GM03348 (cell line): ENCODE data around the gene RBM20.
"Not testable (repeated sequence)": the region's sequence is repeated elsewhere in the genome, so short reads cannot be mapped to it uniquely, and the experiment has no call there.

Experiments
- DNase-seq: peaks from one replicate; pipeline ENCODE4 v3.0.0; 2012; ENCODE audit warnings: low spot score

RBM20 gene

DNA sequence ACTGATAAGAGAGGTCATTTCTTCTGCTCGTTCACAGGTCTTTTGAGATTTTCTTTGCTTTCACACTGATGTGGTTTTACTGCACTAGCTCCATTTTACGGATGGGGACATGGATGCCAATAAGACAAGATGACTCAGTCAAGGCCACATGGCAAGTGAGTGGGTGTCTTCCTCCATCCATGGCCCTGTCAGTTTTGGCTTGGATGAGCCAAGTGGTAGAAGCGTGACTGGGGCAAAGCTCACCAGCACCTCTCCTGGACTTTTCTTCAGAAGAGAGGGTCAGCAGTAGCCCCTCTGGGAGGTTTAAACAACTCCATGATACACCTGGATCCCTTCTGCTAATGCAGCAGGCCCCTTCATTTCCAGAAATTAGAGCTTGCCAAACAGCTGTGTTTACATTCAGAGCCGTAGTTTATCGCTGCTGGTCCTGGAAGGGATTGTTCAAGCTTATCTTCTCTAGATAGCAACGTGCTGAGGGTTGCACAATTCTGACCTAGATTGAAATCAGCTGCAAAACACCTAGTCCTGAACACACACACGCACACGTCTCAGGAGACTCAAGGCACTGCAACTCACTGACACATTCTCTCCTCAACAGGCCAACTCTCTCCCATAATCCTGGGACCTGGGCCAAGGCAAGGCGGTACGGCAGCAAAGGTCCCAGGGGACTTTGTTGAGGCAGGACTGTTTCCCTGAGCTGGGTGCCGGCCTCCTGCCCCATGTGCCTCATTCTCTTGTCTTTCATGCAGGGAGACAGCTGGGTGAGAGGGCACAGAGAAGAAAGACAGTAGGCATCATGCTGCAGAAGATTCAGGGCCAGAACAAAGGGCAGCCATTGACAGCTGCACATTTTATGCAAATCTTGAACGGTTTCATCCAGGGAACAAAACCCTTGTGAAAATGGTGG lies 213.4 kb downstream of the RBM20 start:
- no peak for DNase-seq

- no peak for DNase-seq
Observed at GRCh38 chr10:110858297-110858934, 214.3 kb downstream of the RBM20 start.

- no peak for DNase-seq
Observed at GRCh38 chr10:110859206-110859972, 215.3 kb downstream of the RBM20 start.

- DNase-seq, result peak; percentile 89
Observed at GRCh38 chr10:110859973-110860376, 215.8 kb downstream of the RBM20 start.

GRCh38 chr10:110860576-110861241 lies 216.6 kb downstream of the RBM20 start:
- DNase-seq, result no peak

GRCh38 chr10:110861476-110861875 lies 217.3 kb downstream of the RBM20 start:
- DNase-seq, result no peak

DNA sequence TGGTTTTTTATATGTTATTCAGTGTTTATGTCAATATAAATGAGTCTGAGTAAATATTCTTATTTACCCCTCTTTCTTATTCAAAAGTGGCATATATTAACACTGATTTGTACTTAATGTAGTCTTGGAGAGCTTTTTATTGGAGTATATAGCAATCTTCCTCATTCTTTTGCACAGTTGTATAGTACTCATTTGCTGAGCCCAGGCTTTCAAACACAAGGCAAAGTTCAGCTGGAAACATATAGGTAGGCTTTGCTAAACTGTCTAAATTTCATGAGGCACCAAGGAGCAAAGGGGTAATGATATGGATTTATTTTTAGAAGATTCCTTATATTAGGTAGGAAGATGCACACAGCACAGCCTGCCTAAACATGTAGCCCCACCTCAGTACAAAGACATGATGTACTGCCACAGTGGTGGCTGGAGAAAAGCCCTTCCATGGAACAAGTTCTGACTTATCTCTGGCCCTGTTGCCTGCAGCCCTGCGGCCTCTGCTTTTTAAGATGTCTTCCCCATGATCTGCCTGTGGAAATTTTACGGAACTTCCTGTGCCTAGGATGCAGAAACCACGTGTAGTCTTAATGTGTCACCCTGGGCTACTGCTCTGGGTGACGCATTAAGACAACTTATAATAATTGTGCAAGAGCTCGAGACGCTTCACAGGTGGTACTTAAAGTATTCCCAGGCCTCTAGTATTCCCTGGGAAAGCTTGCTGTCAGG lies 218.0 kb downstream of the RBM20 start:
- no peak for DNase-seq

DNA sequence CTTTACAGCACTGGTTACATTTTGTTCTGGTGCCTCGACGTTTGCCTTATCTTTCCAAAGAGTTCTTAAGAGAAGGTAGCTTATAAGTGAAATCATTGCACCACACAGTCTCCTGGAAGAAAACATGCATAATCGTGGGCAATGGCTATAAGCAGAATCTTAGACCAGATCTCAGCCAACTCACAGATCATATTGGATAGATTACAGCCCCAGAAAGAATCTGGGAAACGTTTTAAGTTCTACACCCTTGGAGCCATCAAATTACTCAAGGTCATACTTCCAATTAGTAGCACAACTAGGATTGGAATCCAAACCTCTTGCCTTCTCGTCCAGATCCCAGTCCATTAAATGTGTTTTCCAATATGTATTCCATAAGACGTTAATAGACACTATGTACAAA lies 218.8 kb downstream of the RBM20 start:
- no peak for DNase-seq

DNA sequence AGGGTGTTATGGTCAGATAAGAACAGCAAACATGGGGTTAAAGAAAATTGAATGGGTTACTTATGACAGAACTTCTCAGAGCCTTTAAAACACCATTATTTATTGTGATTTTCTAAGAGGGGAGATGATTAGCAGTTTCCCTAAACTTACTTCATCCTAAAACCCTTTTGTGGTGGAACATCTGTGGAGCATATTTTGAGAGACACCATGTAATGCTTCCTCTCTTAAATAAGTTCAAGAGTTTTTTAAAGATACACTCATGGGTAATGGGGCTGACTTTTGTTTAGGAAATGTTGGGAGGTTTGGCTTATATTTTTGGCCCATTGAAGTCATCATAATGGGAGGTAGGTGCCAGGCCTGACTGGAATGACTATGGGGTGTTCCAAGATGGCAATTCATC lies 219.2 kb downstream of the RBM20 start:
- no peak for DNase-seq

GRCh38 chr10:110863956-110864355 lies 219.8 kb downstream of the RBM20 start:
- no peak for DNase-seq

DNA sequence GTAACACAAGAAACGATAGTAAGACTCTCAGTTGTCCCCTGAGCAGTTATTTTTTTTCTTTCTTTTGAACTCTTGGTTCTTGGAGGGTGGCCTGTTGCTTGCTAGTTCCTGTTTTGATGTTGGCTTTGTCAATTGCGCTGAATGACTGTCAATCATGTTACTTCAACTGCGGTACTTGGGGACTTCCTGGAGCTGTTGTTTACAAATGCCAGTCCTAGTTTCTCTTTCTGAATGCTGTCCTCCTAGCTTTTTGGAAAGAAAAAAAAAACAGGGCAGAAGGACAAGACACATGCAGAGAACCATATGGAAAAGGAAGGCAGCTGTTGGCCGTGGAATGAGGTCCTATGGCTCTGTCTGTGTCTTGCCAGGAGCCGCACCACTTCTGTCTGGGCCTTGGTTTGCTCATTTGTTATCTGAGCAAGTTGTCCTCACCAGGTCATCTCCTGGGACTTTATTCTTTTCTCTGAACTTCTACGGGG lies 220.6 kb downstream of the RBM20 start:
- DNase-seq, result no peak

- DNase-seq, result peak; percentile 70
Observed at GRCh38 chr10:110865186-110865808, 221.2 kb downstream of the RBM20 start.

GRCh38 chr10:110865809-110866482 lies 221.8 kb downstream of the RBM20 start:
- no peak for DNase-seq

DNA sequence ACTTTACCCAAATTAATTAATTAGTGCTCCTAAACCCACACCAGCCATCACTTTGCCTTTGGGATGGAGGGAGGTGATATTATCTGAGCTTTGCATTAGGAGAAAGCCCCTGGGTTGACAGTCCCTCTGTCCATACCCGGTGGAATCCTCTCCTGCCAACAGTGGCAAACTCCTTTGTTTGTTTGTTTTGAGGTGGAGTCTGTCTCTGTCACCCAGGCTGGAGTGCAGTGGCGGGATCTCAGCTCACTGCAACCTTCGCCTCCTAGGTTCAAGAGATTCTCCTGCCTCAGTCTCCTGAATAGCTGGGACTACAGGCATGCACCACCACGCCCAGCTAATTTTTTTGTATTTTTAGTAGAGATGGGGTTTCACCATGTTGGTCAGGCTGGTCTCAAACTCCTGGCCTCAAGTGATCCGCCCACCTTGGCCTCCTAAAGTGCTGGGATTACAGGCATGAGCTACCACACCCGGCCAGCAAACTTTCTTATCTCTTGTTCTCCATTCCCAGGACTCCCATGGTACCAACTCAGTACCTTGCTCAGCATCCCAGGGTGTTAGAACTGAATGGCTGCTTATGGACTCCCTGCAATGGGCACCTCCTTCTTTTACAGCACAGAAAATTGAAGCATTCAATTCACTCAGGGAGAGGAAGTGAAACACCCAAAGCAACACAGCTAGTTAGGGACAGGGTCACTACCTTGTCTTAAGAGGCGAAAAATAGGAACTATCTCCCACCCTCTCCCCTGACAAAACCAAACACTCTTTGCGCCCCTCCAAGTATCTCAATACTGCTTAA lies 223.1 kb downstream of the RBM20 start:
- DNase-seq, result not testable (repeated sequence)

- no peak for DNase-seq
Observed at GRCh38 chr10:110867807-110868465, 223.8 kb downstream of the RBM20 start.

DNA sequence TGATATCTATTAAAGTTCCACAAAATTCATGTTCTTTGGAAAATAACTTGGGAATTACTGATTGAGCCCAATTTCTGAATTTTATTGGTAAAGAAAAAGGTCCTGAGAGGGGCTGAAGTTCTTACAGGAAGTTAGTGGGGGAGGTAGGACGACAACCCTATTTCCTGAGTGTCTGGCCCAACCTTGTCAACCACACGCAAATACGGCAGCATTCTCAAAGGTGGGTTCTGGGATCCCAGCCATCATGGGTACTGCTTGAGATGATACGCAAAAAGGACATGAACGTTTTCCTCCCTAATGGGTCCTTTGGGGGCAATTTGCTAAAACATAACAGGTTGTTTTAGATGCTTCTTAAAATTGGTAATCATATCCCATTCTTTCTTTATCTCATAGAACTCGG lies 224.8 kb downstream of the RBM20 start:
- DNase-seq, result no peak

- DNase-seq, result peak; percentile 14
Observed at GRCh38 chr10:110870823-110871297, 226.7 kb downstream of the RBM20 start.

DNA sequence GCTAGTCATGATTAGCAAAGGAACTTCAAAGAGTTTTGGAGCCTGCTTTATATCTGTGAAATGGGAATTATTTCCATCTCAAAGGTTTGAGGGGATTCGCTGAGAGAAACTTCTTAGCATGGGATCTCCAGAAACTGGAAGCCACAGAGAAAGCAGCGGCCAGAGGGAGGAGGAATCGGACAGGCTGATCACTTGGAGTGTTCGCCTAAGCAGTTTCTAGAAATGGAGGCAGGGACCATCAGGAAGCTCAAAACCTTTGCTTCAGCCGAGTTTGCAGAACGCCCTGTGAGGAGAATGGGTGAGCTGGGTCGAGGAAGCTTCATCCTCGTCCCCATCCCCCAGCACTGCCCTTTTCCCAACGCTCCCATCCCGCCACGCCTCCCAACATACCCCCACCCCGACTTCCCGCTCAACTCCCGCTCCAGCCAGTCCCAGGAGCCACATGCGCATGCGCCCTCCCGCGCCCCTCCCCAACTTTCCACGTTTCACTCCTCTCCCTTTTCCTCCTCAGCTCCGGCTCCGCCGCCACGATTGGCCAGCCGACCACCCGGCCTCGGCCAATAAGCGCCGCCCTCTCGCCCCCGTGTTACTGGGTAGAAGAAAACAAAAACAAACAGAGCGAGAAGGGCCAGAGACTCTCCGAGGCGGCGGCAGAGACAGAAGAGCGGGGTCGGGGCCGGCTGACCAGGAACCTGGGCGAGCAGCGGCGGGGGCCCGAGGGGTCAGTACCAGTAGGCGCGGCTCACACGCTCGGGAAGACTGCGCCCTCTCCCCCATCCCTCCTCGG lies 227.4 kb downstream of the RBM20 start, which contains the start of gene PDCD4:
PDCD4 (plus strand) TSS at position 631 of the 787 bp plus-strand sequence. CDS start 4,100 bp downstream, outside the sequence.
- DNase-seq, result peak; percentile 99
